ENCODE results near the gene ATRIP. TPM values are rescaled to one million over a fixed set of nuclear protein-coding genes. Genes with fewer than 3 reads are reported as not detected.

ATRIP gene
- total RNA-seq, 1 experiment from 2014 or later, result 16.1 TPM

- intact Hi-C loops (cut with micrococcal nuclease), result loop anchor here (5.0 kb wide), 1 partner anchor 111 kb away; the partner anchor contains the start of gene PFKFB4
- ATAC-seq (peak; percentile 1; the same call in 1 of the 2 replicates), DNase-seq (no peak)
- Histone ChIP-seq H3K4me3 (ENCODE audit: low read length) (peak overlapping the region; percentile 98), H3K4me2 (ENCODE audit: low read length) (peak overlapping the region; percentile 87), H2AFZ (ENCODE audit: low read length) (peak overlapping the region; percentile 92), H3K27me3 (ENCODE audit: low read length) (no peaks in the 10 kb centered on the region), H3K9me3 (ENCODE audit: low read length) (no peaks in the 10 kb centered on the region), H3K9ac (ENCODE audit: low read length) (peak overlapping the region; percentile 81), H3K27ac (ENCODE audit: low read length) (peak overlapping the region; percentile 30), H3K79me2 (ENCODE audit: low read length) (peaks cover 50% of the 10 kb centered on the region), H3K9me2 (replicated peaks; ENCODE audit: low read length) (no peaks in the 10 kb centered on the region), H3F3A (ENCODE audit: low read length, unreplicated experiment) (peaks cover 12% of the 10 kb centered on the region), H4K20me1 (ENCODE audit: low read length) (peaks cover 7% of the 10 kb centered on the region), H3K36me3 (ENCODE audit: low read depth, low read length) (peaks cover 16% of the 10 kb centered on the region), H3K4me1 (ENCODE audit: insufficient read depth, low read length) (peaks cover 34% of the 10 kb centered on the region)
- BruUV-seq (replicated peaks), result TSS peak; percentile 81
- POLR2A ChIA-PET (ENCODE audit: unreplicated experiment), result interaction anchor here (0.6 to 0.7 kb wide), 3 partner anchors 20 to 164 kb away, joined by 3 to 4 read pairs (median 3); no protein-coding TSS in a partner anchor
- TF ChIP-seq, protein P1, sequence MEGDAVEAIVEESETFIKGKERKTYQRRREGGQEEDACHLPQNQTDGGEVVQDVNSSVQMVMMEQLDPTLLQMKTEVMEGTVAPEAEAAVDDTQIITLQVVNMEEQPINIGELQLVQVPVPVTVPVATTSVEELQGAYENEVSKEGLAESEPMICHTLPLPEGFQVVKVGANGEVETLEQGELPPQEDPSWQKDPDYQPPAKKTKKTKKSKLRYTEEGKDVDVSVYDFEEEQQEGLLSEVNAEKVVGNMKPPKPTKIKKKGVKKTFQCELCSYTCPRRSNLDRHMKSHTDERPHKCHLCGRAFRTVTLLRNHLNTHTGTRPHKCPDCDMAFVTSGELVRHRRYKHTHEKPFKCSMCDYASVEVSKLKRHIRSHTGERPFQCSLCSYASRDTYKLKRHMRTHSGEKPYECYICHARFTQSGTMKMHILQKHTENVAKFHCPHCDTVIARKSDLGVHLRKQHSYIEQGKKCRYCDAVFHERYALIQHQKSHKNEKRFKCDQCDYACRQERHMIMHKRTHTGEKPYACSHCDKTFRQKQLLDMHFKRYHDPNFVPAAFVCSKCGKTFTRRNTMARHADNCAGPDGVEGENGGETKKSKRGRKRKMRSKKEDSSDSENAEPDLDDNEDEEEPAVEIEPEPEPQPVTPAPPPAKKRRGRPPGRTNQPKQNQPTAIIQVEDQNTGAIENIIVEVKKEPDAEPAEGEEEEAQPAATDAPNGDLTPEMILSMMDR (conservative IDR thresholded peaks at IDR 0.05; ENCODE audit: low read depth, low read length), result no peak
- no peak for TF ChIP-seq EZH2 (IDR thresholded peaks at IDR 0.05; ENCODE audit: low read length, unreplicated experiment)
- no peak for TF ChIP-seq EZH2phosphoT487 (IDR thresholded peaks at IDR 0.05; ENCODE audit: borderline replicate concordance, low read length)
- CTCF ChIA-PET, result interaction anchor here (0.6 to 3.3 kb wide), 3 partner anchors 10 to 216 kb away, joined by 3 to 39 read pairs (median 6); no protein-coding TSS in a partner anchor
Observed at GRCh38 chr3:48446043-48446424, 503 bp upstream of the ATRIP start.

GRCh38 chr3:48451270-48451669 is 4.7 kb downstream of the ATRIP start:
- H3K79me2 ChIP-seq (ENCODE audit: low read length), result peaks cover 24% of the 10 kb centered on the region
- DNase-seq (no peak), ATAC-seq (no peak)
- no peak overlapping the region for H3K9ac ChIP-seq (ENCODE audit: low read length)
- no peak overlapping the region for H2AFZ ChIP-seq (ENCODE audit: low read length)
- no peaks in the 10 kb centered on the region for H3K9me2 ChIP-seq (replicated peaks; ENCODE audit: low read length)
- H3K4me1 ChIP-seq (ENCODE audit: insufficient read depth, low read length), result peaks cover 14% of the 10 kb centered on the region
- H3F3A ChIP-seq (ENCODE audit: low read length, unreplicated experiment), result no peaks in the 10 kb centered on the region
- H3K36me3 ChIP-seq (ENCODE audit: low read depth, low read length), result peaks cover 28% of the 10 kb centered on the region
- no peaks in the 10 kb centered on the region for H3K27me3 ChIP-seq (ENCODE audit: low read length)
- BruUV-seq (replicated peaks), result no TSS peak
- no peaks in the 10 kb centered on the region for H4K20me1 ChIP-seq (ENCODE audit: low read length)
- H3K4me2 ChIP-seq (ENCODE audit: low read length), result no peak overlapping the region
- no peak overlapping the region for H3K4me3 ChIP-seq (ENCODE audit: low read length)
- POLR2A ChIA-PET (ENCODE audit: unreplicated experiment), result no interaction called here
- intact Hi-C loops (cut with micrococcal nuclease), result no loop called here
- CTCF ChIA-PET, result interaction anchor here (0.7 kb wide), 1 partner anchor 11 kb away, joined by 3 read pairs; no protein-coding TSS in a partner anchor
- H3K27ac ChIP-seq (ENCODE audit: low read length), result no peak overlapping the region
- no peaks in the 10 kb centered on the region for H3K9me3 ChIP-seq (ENCODE audit: low read length)
- TF ChIP-seq, protein P1 (conservative IDR thresholded peaks at IDR 0.05; ENCODE audit: low read depth, low read length), result no peak
- TF ChIP-seq EZH2phosphoT487 (IDR thresholded peaks at IDR 0.05; ENCODE audit: borderline replicate concordance, low read length) (no peak), EZH2 (IDR thresholded peaks at IDR 0.05; ENCODE audit: low read length, unreplicated experiment) (no peak)

DNA sequence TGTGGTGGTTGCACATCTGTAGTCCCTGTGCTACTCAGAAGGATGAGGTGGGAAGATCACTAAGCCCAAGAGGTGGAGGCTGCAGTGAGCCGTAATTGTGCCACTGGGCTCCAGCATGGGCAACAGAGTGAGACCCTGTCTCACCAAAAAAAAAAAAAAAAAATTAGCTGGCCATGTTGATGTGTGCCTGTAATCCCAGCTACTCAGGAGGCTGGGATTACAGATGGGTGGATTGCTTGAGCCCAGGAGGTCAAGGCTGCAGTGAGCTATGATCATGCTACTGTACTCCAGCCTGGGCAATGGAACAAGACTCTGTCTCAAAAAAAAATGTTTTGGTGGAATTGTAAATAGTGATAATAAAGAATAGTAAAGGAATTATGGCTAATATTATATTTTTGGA is 9.9 kb downstream of the ATRIP start:
- Histone ChIP-seq H2AFZ (ENCODE audit: low read length) (no peak overlapping the region), H3K9me3 (ENCODE audit: low read length) (no peaks in the 10 kb centered on the region), H3K27ac (ENCODE audit: low read length) (no peak overlapping the region), H3K4me2 (ENCODE audit: low read length) (no peak overlapping the region), H3K79me2 (ENCODE audit: low read length) (no peaks in the 10 kb centered on the region), H3K36me3 (ENCODE audit: low read depth, low read length) (peaks cover 61% of the 10 kb centered on the region), H3K4me1 (ENCODE audit: insufficient read depth, low read length) (no peaks in the 10 kb centered on the region), H3K27me3 (ENCODE audit: low read length) (no peaks in the 10 kb centered on the region), H3K9me2 (replicated peaks; ENCODE audit: low read length) (no peaks in the 10 kb centered on the region), H3K9ac (ENCODE audit: low read length) (no peak overlapping the region), H3K4me3 (ENCODE audit: low read length) (no peak overlapping the region), H4K20me1 (ENCODE audit: low read length) (no peaks in the 10 kb centered on the region), H3F3A (ENCODE audit: low read length, unreplicated experiment) (no peaks in the 10 kb centered on the region)
- no peak for ATAC-seq
- CTCF ChIA-PET, result no interaction called here
- no peak for TF ChIP-seq EZH2phosphoT487 (IDR thresholded peaks at IDR 0.05; ENCODE audit: borderline replicate concordance, low read length)
- no peak for TF ChIP-seq EZH2 (IDR thresholded peaks at IDR 0.05; ENCODE audit: low read length, unreplicated experiment)
- TF ChIP-seq, protein P1 (conservative IDR thresholded peaks at IDR 0.05; ENCODE audit: low read depth, low read length), result no peak
- no TSS peak for BruUV-seq (replicated peaks)
- no peak for DNase-seq
- intact Hi-C loops (cut with micrococcal nuclease), result no loop called here
- POLR2A ChIA-PET (ENCODE audit: unreplicated experiment), result interaction anchor here (0.7 kb wide), 1 partner anchor 36 kb away, joined by 4 read pairs; no protein-coding TSS in a partner anchor

Data from PC-3 (cell line).